Fibroblast of lung (primary cell): ENCODE measurements around the gene CDH6. TPM values are rescaled to one million over a fixed set of nuclear protein-coding genes. Genes with fewer than 3 reads are reported as not detected.

Experiments
- DNase-seq, 2 donors: peaks; one replicate each; pipeline versions ENCODE4 v3.0.0 to v3.0.0-alpha.2; 2010; ENCODE audit warnings: low read depth in 2 of 2
- H2AFZ ChIP-seq: 2 replicates; pipeline ENCODE4 v1.5.1; 2012; ENCODE audit warnings: low read length, control low read depth, inconsistent platforms
- H3K27ac ChIP-seq: 2 replicates; pipeline ENCODE4 v1.5.1; 2011; ENCODE audit warnings: low read length, control low read depth; ENCODE audit not compliant: insufficient read depth
- H3K27me3 ChIP-seq: 2 replicates; pipeline ENCODE4 v1.5.1; 2011; ENCODE audit warnings: mild to moderate bottlenecking, low read length; ENCODE audit not compliant: control insufficient read depth, insufficient read depth
- H3K36me3 ChIP-seq: 2 replicates; pipeline ENCODE4 v1.5.1; 2011; ENCODE audit warnings: low read length; ENCODE audit not compliant: control insufficient read depth, insufficient read depth
- H3K4me1 ChIP-seq: 2 replicates; pipeline ENCODE4 v1.5.1; 2011; ENCODE audit warnings: low read length; ENCODE audit not compliant: control insufficient read depth, insufficient read depth; ENCODE audit errors: extremely low read depth
- H3K4me2 ChIP-seq: 2 replicates; pipeline ENCODE4 v1.5.1; 2011; ENCODE audit warnings: low read length, control low read depth; ENCODE audit not compliant: insufficient read depth; ENCODE audit errors: extremely low read depth
- H3K4me3 ChIP-seq, 4 experiments: fragments of 200-600 bp in 1 of 4; sonication (generic) in 1 of 4; replicated peaks in 1 of 4; 2 replicates each; pipeline ENCODE4 v1.5.1; 2011 to 2016; ENCODE audit warnings: low read length in 4 of 4, low read depth in 3 of 4, mild to moderate bottlenecking in 3 of 4, control low read depth in 2 of 4, inconsistent platforms in 1 of 4, mixed read lengths in 1 of 4; ENCODE audit not compliant: insufficient read depth in 1 of 4; ENCODE audit errors: control extremely low read depth in 1 of 4
- H3K79me2 ChIP-seq: 2 replicates; pipeline ENCODE4 v1.5.1; 2012; ENCODE audit warnings: mild to moderate bottlenecking, low read length, inconsistent platforms; ENCODE audit not compliant: control insufficient read depth, insufficient read depth
- H3K9ac ChIP-seq: 2 replicates; pipeline ENCODE4 v1.5.1; 2011; ENCODE audit warnings: mild to moderate bottlenecking, low read length, control low read depth; ENCODE audit not compliant: insufficient read depth
- H3K9me3 ChIP-seq: 2 replicates; pipeline ENCODE4 v1.5.1; 2012; ENCODE audit warnings: low read depth, low read length; ENCODE audit not compliant: control insufficient read depth, insufficient read depth
- H4K20me1 ChIP-seq: 2 replicates; pipeline ENCODE4 v1.5.1; 2011; ENCODE audit warnings: low read length; ENCODE audit not compliant: control insufficient read depth, insufficient read depth; ENCODE audit errors: extremely low read depth
- CTCF ChIP-seq, 2 donors: IDR thresholded peaks in 1 of 2; conservative IDR thresholded peaks in 1 of 2; 1 replicate in 1 of 2; 2 replicates in 1 of 2; pipeline ENCODE4 v1.5.1; 2011 to 2012; ENCODE audit warnings: low read length in 2 of 2, control low read depth in 1 of 2, inconsistent platforms in 1 of 2, low read depth in 1 of 2, mild to moderate bottlenecking in 1 of 2
- EZH2 ChIP-seq: IDR thresholded peaks from 2 replicates; pipeline ENCODE4 v1.5.1; 2012; ENCODE audit warnings: low read length, control low read depth, mild to moderate bottlenecking; ENCODE audit errors: missing control alignments
- polyA plus RNA-seq, 2 donors: library from polyadenylated mRNA; depleted of rRNA in 1 of 2; stranded (reverse) in 1 of 2; unstranded in 1 of 2; fragments of >200 nt; gene quantifications; 2 replicates each; pipeline ENCODE4 v1.2.1, GENCODE V29; 2011 to 2012; ENCODE audit warnings: missing spikeins in 1 of 2
- total RNA-seq: library from RNA; depleted of rRNA; stranded (reverse); fragments of >200 nt; gene quantifications from 2 replicates; pipeline ENCODE4 v1.2.1, GENCODE V29; 2014

CDH6 gene
- total and polyA plus RNA-seq, 2 donors (not counting 1 experiment from before 2014, with no cell fraction given): 10.4 to 18.8 TPM

- Histone ChIP-seq H3K4me2 (no peak overlapping the region), H3K4me1 (peaks cover 3% of the 10 kb centered on the region), H3K36me3 (no peaks in the 10 kb centered on the region), H4K20me1 (no peaks in the 10 kb centered on the region), H3K79me2 (no peaks in the 10 kb centered on the region), H2AFZ (no peak overlapping the region), H3K4me3 (no peak overlapping the region), H3K27ac (no peak overlapping the region), H3K9ac (no peak overlapping the region), H3K9me3 (no peaks in the 10 kb centered on the region), H3K27me3 (no peaks in the 10 kb centered on the region)
- TF ChIP-seq CTCF (conservative IDR thresholded peaks at IDR 0.05 in 1 of 2, IDR thresholded peaks at IDR 0.05 in 1 of 2; ENCODE audit: low read depth in 1 of 2, low read length in 2 of 2) (no peak), EZH2 (no peak)
- no peak for DNase-seq
Observed at GRCh38 chr5:31215236-31215635, 21.8 kb downstream of the CDH6 start.

- no peak overlapping the region for H2AFZ ChIP-seq
- DNase-seq: peak in 1 of 2 donors; percentile 21
- H3K4me2 ChIP-seq: no peak overlapping the region
- H3K27ac ChIP-seq: no peak overlapping the region
- H4K20me1 ChIP-seq: no peaks in the 10 kb centered on the region
- no peaks in the 10 kb centered on the region for H3K36me3 ChIP-seq
- H3K79me2 ChIP-seq: no peaks in the 10 kb centered on the region
- no peaks in the 10 kb centered on the region for H3K9me3 ChIP-seq
- H3K27me3 ChIP-seq: no peaks in the 10 kb centered on the region
- H3K4me3 ChIP-seq: no peak overlapping the region
- no peak for TF ChIP-seq CTCF (conservative IDR thresholded peaks at IDR 0.05 in 1 of 2, IDR thresholded peaks at IDR 0.05 in 1 of 2; ENCODE audit: low read depth in 1 of 2, low read length in 2 of 2)
- no peak for TF ChIP-seq EZH2
- no peak overlapping the region for H3K9ac ChIP-seq
- H3K4me1 ChIP-seq: peaks cover 3% of the 10 kb centered on the region
Observed at GRCh38 chr5:31217446-31217845, 24.0 kb downstream of the CDH6 start.

GRCh38 chr5:31218978-31219377 lies 25.5 kb downstream of the CDH6 start:
- Histone ChIP-seq H3K9me3 (no peaks in the 10 kb centered on the region), H3K9ac (no peak overlapping the region), H3K27ac (no peak overlapping the region), H3K4me1 (no peaks in the 10 kb centered on the region), H3K4me2 (no peak overlapping the region), H3K4me3 (no peak overlapping the region), H3K79me2 (no peaks in the 10 kb centered on the region), H3K36me3 (no peaks in the 10 kb centered on the region), H4K20me1 (no peaks in the 10 kb centered on the region), H2AFZ (no peak overlapping the region), H3K27me3 (no peaks in the 10 kb centered on the region)
- DNase-seq: no peak
- no peak for TF ChIP-seq CTCF (conservative IDR thresholded peaks at IDR 0.05 in 1 of 2, IDR thresholded peaks at IDR 0.05 in 1 of 2; ENCODE audit: low read depth in 1 of 2, low read length in 2 of 2)
- TF ChIP-seq EZH2: no peak
